DOHH2 (cell line): ENCODE results near the gene ZBTB40.

ENCODE experiments used
- CTCF ChIP-seq: fragments of 200-600 bp; sonication (generic); IDR thresholded peaks from one replicate; pipeline ENCODE4 v1.5.1; 2014; ENCODE audit warnings: antibody characterized with exemption, mild to moderate bottlenecking, low read depth, low read length; ENCODE audit not compliant: poor library complexity, severe bottlenecking
- EZH2phosphoT487 ChIP-seq: fragments of 200-600 bp; sonication (generic); IDR thresholded peaks from 2 replicates; pipeline ENCODE4 v1.6.1; 2017; ENCODE audit warnings: borderline replicate concordance, mild to moderate bottlenecking, antibody characterized with exemption, low read length, moderate library complexity, mixed read lengths

GRCh38 chr1:22525211-22525610 is 73.6 kb downstream of the ZBTB40 start:
- TF ChIP-seq CTCF (no peak), EZH2phosphoT487 (no peak)
